ENCODE results near the gene PPP2R5C. TPM values are rescaled to one million over a fixed set of nuclear protein-coding genes. Genes with fewer than 3 reads are reported as not detected.

Gene PPP2R5C
- polyA plus RNA-seq, 1 donor from 2014 or later: 111 TPM

DNA sequence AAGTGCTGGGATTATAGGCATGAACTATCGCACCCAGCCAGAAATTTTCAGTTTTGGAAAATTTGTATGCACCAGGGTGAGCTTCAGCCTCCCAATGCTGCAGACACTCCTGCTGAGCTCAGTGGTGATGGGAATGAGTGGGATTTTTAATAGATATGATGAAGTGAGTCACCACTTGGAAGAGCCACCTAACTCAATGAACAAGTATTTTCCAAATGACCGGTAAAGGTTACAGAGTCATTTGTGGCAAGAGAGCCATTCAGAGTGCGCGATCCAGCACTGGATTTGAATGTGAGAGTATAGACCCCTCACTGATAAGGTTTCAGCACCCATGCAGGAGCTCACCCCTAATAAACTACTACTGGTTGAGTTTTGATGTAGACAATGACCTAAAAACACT lies 100.7 kb downstream of the PPP2R5C start:
- Histone ChIP-seq H3K9me2 (ENCODE audit: insufficient read depth, low read length) (no peaks in the 10 kb centered on the region), H2AFZ (ENCODE audit: low read depth, low read length) (no peak overlapping the region), H3K4me3 (ENCODE audit: low read length) (no peak overlapping the region), H4K20me1 (ENCODE audit: insufficient read depth) (no peaks in the 10 kb centered on the region), H3K27me3 (ENCODE audit: insufficient read depth, low read depth, low read length) (no peaks in the 10 kb centered on the region), H3K36me3 (ENCODE audit: insufficient read depth, low read length) (peaks cover 17% of the 10 kb centered on the region), H3K27ac (ENCODE audit: low read length) (no peak overlapping the region), H3K9ac (ENCODE audit: low read length) (no peak overlapping the region), H3F3A (ENCODE audit: insufficient read depth, low read length, poor library complexity, severe bottlenecking) (no peaks in the 10 kb centered on the region), H3K4me2 (ENCODE audit: low read length) (no peak overlapping the region), H3K79me2 (replicated peaks; ENCODE audit: insufficient read depth, low read length) (peaks cover 6% of the 10 kb centered on the region), H3K9me3 (ENCODE audit: low read length) (no peaks in the 10 kb centered on the region)
- no peak for TF ChIP-seq RAD21 (conservative IDR thresholded peaks at IDR 0.05)
- no peak for TF ChIP-seq EP300 (conservative IDR thresholded peaks at IDR 0.05; ENCODE audit: poor library complexity, severe bottlenecking)
- no peak for TF ChIP-seq MXI1 (conservative IDR thresholded peaks at IDR 0.05; ENCODE audit: poor library complexity, severe bottlenecking)
- no peak for TF ChIP-seq SMC3 (conservative IDR thresholded peaks at IDR 0.05; ENCODE audit: poor library complexity)
- no peak for TF ChIP-seq TAF1 (IDR thresholded peaks at IDR 0.05; ENCODE audit: low read depth)
- TF ChIP-seq, protein P1, sequence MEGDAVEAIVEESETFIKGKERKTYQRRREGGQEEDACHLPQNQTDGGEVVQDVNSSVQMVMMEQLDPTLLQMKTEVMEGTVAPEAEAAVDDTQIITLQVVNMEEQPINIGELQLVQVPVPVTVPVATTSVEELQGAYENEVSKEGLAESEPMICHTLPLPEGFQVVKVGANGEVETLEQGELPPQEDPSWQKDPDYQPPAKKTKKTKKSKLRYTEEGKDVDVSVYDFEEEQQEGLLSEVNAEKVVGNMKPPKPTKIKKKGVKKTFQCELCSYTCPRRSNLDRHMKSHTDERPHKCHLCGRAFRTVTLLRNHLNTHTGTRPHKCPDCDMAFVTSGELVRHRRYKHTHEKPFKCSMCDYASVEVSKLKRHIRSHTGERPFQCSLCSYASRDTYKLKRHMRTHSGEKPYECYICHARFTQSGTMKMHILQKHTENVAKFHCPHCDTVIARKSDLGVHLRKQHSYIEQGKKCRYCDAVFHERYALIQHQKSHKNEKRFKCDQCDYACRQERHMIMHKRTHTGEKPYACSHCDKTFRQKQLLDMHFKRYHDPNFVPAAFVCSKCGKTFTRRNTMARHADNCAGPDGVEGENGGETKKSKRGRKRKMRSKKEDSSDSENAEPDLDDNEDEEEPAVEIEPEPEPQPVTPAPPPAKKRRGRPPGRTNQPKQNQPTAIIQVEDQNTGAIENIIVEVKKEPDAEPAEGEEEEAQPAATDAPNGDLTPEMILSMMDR (IDR thresholded peaks at IDR 0.05; ENCODE audit: poor library complexity, severe bottlenecking): no peak
- TF ChIP-seq, protein P2, sequence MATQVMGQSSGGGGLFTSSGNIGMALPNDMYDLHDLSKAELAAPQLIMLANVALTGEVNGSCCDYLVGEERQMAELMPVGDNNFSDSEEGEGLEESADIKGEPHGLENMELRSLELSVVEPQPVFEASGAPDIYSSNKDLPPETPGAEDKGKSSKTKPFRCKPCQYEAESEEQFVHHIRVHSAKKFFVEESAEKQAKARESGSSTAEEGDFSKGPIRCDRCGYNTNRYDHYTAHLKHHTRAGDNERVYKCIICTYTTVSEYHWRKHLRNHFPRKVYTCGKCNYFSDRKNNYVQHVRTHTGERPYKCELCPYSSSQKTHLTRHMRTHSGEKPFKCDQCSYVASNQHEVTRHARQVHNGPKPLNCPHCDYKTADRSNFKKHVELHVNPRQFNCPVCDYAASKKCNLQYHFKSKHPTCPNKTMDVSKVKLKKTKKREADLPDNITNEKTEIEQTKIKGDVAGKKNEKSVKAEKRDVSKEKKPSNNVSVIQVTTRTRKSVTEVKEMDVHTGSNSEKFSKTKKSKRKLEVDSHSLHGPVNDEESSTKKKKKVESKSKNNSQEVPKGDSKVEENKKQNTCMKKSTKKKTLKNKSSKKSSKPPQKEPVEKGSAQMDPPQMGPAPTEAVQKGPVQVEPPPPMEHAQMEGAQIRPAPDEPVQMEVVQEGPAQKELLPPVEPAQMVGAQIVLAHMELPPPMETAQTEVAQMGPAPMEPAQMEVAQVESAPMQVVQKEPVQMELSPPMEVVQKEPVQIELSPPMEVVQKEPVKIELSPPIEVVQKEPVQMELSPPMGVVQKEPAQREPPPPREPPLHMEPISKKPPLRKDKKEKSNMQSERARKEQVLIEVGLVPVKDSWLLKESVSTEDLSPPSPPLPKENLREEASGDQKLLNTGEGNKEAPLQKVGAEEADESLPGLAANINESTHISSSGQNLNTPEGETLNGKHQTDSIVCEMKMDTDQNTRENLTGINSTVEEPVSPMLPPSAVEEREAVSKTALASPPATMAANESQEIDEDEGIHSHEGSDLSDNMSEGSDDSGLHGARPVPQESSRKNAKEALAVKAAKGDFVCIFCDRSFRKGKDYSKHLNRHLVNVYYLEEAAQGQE (IDR thresholded peaks at IDR 0.05; ENCODE audit: borderline replicate concordance): no peak
- TF ChIP-seq EZH2 (IDR thresholded peaks at IDR 0.05; ENCODE audit: borderline replicate concordance, insufficient read depth, low read length, poor library complexity, severe bottlenecking): no peak
- TF ChIP-seq POLR2AphosphoS5 (IDR thresholded peaks at IDR 0.05): no peak

DNA sequence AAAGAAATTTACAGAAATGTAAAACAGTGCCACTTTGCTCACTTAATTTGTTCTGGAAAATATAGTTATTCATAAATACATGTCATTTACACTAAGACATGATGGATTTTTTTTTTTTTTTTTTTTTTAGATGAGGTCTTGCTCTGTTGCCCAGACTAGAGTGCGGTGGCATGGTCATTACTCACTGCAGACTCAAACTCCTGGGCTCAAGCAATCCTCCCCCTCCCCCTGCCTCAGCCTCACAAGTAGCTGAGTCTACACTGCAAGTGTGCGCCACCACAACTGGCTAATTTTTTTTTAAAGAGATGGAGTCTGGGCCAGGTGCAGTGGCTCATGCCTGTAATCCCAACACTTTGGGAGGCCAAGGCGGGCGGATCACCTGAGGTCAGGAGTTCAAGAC lies 101.2 kb downstream of the PPP2R5C start:
- Histone ChIP-seq H3K36me3 (ENCODE audit: insufficient read depth, low read length) (peaks cover 13% of the 10 kb centered on the region), H3K9me3 (ENCODE audit: low read length) (no peaks in the 10 kb centered on the region), H3F3A (ENCODE audit: insufficient read depth, low read length, poor library complexity, severe bottlenecking) (no peaks in the 10 kb centered on the region), H4K20me1 (ENCODE audit: insufficient read depth) (no peaks in the 10 kb centered on the region), H3K27ac (ENCODE audit: low read length) (no peak overlapping the region), H3K4me3 (ENCODE audit: low read length) (no peak overlapping the region), H3K27me3 (ENCODE audit: insufficient read depth, low read depth, low read length) (no peaks in the 10 kb centered on the region), H3K4me2 (ENCODE audit: low read length) (no peak overlapping the region), H3K79me2 (replicated peaks; ENCODE audit: insufficient read depth, low read length) (peaks cover 6% of the 10 kb centered on the region), H3K9me2 (ENCODE audit: insufficient read depth, low read length) (no peaks in the 10 kb centered on the region), H2AFZ (ENCODE audit: low read depth, low read length) (no peak overlapping the region), H3K9ac (ENCODE audit: low read length) (no peak overlapping the region)
- TF ChIP-seq RAD21 (conservative IDR thresholded peaks at IDR 0.05): no peak

DNA sequence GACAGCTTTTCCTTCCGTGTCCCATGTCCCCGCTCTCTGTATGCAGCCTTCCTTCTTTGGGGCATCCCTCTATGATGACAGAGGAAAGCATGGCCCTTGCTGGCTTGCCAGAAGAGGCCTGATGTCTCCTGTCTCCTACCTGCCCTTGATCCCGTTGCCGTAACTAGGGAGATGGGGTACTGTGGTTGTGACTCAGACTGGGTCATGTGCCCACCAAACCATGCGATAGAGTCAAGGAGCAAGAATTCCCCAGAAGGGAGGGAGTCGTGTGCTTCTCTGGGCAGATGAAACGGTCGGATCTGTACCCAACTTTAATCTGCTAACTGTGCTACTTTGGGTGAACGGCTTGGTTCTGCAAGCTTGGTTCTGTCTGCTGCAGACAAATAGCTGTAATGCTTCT lies 103.8 kb downstream of the PPP2R5C start:
- Histone ChIP-seq H3F3A (ENCODE audit: insufficient read depth, low read length, poor library complexity, severe bottlenecking) (no peaks in the 10 kb centered on the region), H3K27ac (ENCODE audit: low read length) (no peak overlapping the region), H3K4me3 (ENCODE audit: low read length) (no peak overlapping the region), H2AFZ (ENCODE audit: low read depth, low read length) (no peak overlapping the region), H3K79me2 (replicated peaks; ENCODE audit: insufficient read depth, low read length) (peaks cover 16% of the 10 kb centered on the region), H3K36me3 (ENCODE audit: insufficient read depth, low read length) (peaks cover 3% of the 10 kb centered on the region), H3K27me3 (ENCODE audit: insufficient read depth, low read depth, low read length) (no peaks in the 10 kb centered on the region), H3K9me2 (ENCODE audit: insufficient read depth, low read length) (no peaks in the 10 kb centered on the region), H3K9me3 (ENCODE audit: low read length) (no peaks in the 10 kb centered on the region), H3K4me2 (ENCODE audit: low read length) (no peak overlapping the region), H3K9ac (ENCODE audit: low read length) (no peak overlapping the region), H4K20me1 (ENCODE audit: insufficient read depth) (no peaks in the 10 kb centered on the region)
- TF ChIP-seq MXI1 (conservative IDR thresholded peaks at IDR 0.05; ENCODE audit: poor library complexity, severe bottlenecking) (no peak), EP300 (conservative IDR thresholded peaks at IDR 0.05; ENCODE audit: poor library complexity, severe bottlenecking) (no peak), RAD21 (conservative IDR thresholded peaks at IDR 0.05) (no peak), TAF1 (IDR thresholded peaks at IDR 0.05; ENCODE audit: low read depth) (no peak), POLR2AphosphoS5 (IDR thresholded peaks at IDR 0.05) (no peak), SMC3 (conservative IDR thresholded peaks at IDR 0.05; ENCODE audit: poor library complexity) (no peak), EZH2 (IDR thresholded peaks at IDR 0.05; ENCODE audit: borderline replicate concordance, insufficient read depth, low read length, poor library complexity, severe bottlenecking) (no peak)
- TF ChIP-seq, protein P1 (IDR thresholded peaks at IDR 0.05; ENCODE audit: poor library complexity, severe bottlenecking): no peak
- TF ChIP-seq, protein P2 (IDR thresholded peaks at IDR 0.05; ENCODE audit: borderline replicate concordance): no peak
